H4 (cell line): ENCODE measurements around the gene SLC16A2. TPM values are rescaled to one million over a fixed set of nuclear protein-coding genes. Genes with fewer than 3 reads are reported as not detected.
A peak's percentile ranks its signal among the peaks of the same experiment; 100 is the strongest.

Experiments used
- DNase-seq: peaks from one replicate; pipeline ENCODE4 v3.0.0-alpha.2; 2015; ENCODE audit warnings: low spot score
- total RNA-seq: library from RNA; depleted of rRNA; stranded (reverse); fragments of >200 nt; shearing (Covaris generic); gene quantifications from 2 replicates; pipeline ENCODE4 v1.2.3, GENCODE V29; 2014; rRNA removed

SLC16A2 gene
- total RNA-seq, 1 experiment from 2014 or later, result 4.9 TPM

- no peak for DNase-seq
These were observed 114.3 kb downstream of the SLC16A2 start for GRCh38 chrX:74535408-74536151.

- DNase-seq, result no peak
These were observed 115.0 kb downstream of the SLC16A2 start for GRCh38 chrX:74536152-74536831.

- no peak for DNase-seq
These were observed 115.6 kb downstream of the SLC16A2 start for GRCh38 chrX:74536832-74537371.

GRCh38 chrX:74540635-74541249 lies 119.4 kb downstream of the SLC16A2 start:
- DNase-seq, result no peak

GRCh38 chrX:74545880-74546523 lies 124.7 kb downstream of the SLC16A2 start:
- no peak for DNase-seq

GRCh38 chrX:74546984-74547383 lies 125.7 kb downstream of the SLC16A2 start:
- no peak for DNase-seq

GRCh38 chrX:74550295-74550802 lies 129.1 kb downstream of the SLC16A2 start:
- peak; percentile 66 for DNase-seq

GRCh38 chrX:74551934-74552333 lies 130.6 kb downstream of the SLC16A2 start:
- DNase-seq, result no peak

- DNase-seq, result no peak
These were observed 136.1 kb downstream of the SLC16A2 start for GRCh38 chrX:74557378-74557777.

- no peak for DNase-seq
These were observed 156.8 kb downstream of the SLC16A2 start for GRCh38 chrX:74578137-74578536.

- no peak for DNase-seq
These were observed 158.4 kb downstream of the SLC16A2 start for GRCh38 chrX:74579597-74580198.

Other genes starting within 250 kb of the SLC16A2 start
- gene ZCCHC13, start 117.3 kb upstream of the SLC16A2 start, total RNA-seq, result not detected in 2 replicates
- 35.1 and 43.2 TPM in 2 replicates for gene RLIM, start 193.1 kb downstream of the SLC16A2 start, total RNA-seq